Spleen (tissue), 7 donors: Measurements from ENCODE around the gene FNDC3A.

ENCODE experiments used
- CTCF ChIP-seq, 11 experiments: fragments of 200-600 bp in 7 of 11; fragments of 450-650 bp in 4 of 11; sonication (generic) in 4 of 11; IDR thresholded peaks in 8 of 11; conservative IDR thresholded peaks in 3 of 11; 1 replicate in 7 of 11; 2 replicates in 4 of 11; pipeline versions ENCODE4 v1.4.0 to v1.8.0; 2016 to 2021; ENCODE audit warnings: antibody characterized with exemption in 11 of 11, inconsistent platforms in 4 of 11, mild to moderate bottlenecking in 1 of 11
- POLR2A ChIP-seq, 3 donors: fragments of 450-650 bp; IDR thresholded peaks; one replicate each; pipeline ENCODE4 v1.5.1; 2017; ENCODE audit warnings: antibody characterized with exemption in 3 of 3, mild to moderate bottlenecking in 1 of 3
- donor health status: DM: no; HTN: no; CAD: no; lungs with moderate emphysema.
- donor health status: DM: no; HTN: no; CAD: no.
- donor health status: DM: no; HTN: no; CAD: no.

- TF ChIP-seq CTCF (IDR thresholded peaks at IDR 0.05 in 8 of 11, conservative IDR thresholded peaks at IDR 0.05 in 3 of 11) (no peak), POLR2A (IDR thresholded peaks at IDR 0.05) (no peak)
Measured at GRCh38 chr13:49020328-49020727, 44.6 kb downstream of the FNDC3A start.
